ENCODE measurements around the gene ULK4. TPM values are rescaled to one million over a fixed set of nuclear protein-coding genes. Genes with fewer than 3 reads are reported as not detected.

ULK4 gene
- total and polyA plus RNA-seq, 2 of the 8 experiments (the other 6 are each of a cell fraction or from before 2014, with no cell fraction given) = 3.0 to 10.8 TPM

DNA sequence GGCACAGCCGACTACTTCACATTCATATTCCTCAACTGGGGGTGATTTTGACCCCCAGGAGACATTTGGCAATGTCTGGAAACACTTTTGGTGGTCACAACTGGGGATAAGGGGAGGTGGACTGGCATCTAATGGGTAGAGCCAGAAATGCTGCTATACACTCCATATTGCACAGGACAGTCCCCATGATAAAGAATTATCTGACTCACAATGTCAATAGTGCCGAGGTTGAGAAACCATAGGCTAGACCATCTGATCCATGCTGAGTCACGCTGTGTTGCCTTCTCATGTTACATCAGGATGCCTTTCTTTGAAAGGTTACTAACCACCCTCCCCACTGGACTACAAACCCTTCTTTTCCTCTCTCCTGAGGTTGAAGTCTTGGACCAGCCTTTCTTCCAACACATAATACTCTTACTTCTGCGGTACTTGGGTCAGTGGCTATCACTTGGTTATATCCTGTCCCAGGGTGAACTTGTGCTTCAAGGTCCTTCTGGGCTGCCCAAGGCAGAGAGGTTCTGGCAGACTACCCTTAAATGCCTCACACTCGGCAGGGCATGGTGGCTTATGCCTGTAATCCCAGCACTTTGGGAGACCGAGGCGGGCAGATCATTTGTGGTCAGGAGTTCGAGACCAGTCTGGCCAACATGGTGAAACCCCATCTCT is 693.8 kb downstream of the ULK4 start (continued):
- TF ChIP-seq, protein P1, sequence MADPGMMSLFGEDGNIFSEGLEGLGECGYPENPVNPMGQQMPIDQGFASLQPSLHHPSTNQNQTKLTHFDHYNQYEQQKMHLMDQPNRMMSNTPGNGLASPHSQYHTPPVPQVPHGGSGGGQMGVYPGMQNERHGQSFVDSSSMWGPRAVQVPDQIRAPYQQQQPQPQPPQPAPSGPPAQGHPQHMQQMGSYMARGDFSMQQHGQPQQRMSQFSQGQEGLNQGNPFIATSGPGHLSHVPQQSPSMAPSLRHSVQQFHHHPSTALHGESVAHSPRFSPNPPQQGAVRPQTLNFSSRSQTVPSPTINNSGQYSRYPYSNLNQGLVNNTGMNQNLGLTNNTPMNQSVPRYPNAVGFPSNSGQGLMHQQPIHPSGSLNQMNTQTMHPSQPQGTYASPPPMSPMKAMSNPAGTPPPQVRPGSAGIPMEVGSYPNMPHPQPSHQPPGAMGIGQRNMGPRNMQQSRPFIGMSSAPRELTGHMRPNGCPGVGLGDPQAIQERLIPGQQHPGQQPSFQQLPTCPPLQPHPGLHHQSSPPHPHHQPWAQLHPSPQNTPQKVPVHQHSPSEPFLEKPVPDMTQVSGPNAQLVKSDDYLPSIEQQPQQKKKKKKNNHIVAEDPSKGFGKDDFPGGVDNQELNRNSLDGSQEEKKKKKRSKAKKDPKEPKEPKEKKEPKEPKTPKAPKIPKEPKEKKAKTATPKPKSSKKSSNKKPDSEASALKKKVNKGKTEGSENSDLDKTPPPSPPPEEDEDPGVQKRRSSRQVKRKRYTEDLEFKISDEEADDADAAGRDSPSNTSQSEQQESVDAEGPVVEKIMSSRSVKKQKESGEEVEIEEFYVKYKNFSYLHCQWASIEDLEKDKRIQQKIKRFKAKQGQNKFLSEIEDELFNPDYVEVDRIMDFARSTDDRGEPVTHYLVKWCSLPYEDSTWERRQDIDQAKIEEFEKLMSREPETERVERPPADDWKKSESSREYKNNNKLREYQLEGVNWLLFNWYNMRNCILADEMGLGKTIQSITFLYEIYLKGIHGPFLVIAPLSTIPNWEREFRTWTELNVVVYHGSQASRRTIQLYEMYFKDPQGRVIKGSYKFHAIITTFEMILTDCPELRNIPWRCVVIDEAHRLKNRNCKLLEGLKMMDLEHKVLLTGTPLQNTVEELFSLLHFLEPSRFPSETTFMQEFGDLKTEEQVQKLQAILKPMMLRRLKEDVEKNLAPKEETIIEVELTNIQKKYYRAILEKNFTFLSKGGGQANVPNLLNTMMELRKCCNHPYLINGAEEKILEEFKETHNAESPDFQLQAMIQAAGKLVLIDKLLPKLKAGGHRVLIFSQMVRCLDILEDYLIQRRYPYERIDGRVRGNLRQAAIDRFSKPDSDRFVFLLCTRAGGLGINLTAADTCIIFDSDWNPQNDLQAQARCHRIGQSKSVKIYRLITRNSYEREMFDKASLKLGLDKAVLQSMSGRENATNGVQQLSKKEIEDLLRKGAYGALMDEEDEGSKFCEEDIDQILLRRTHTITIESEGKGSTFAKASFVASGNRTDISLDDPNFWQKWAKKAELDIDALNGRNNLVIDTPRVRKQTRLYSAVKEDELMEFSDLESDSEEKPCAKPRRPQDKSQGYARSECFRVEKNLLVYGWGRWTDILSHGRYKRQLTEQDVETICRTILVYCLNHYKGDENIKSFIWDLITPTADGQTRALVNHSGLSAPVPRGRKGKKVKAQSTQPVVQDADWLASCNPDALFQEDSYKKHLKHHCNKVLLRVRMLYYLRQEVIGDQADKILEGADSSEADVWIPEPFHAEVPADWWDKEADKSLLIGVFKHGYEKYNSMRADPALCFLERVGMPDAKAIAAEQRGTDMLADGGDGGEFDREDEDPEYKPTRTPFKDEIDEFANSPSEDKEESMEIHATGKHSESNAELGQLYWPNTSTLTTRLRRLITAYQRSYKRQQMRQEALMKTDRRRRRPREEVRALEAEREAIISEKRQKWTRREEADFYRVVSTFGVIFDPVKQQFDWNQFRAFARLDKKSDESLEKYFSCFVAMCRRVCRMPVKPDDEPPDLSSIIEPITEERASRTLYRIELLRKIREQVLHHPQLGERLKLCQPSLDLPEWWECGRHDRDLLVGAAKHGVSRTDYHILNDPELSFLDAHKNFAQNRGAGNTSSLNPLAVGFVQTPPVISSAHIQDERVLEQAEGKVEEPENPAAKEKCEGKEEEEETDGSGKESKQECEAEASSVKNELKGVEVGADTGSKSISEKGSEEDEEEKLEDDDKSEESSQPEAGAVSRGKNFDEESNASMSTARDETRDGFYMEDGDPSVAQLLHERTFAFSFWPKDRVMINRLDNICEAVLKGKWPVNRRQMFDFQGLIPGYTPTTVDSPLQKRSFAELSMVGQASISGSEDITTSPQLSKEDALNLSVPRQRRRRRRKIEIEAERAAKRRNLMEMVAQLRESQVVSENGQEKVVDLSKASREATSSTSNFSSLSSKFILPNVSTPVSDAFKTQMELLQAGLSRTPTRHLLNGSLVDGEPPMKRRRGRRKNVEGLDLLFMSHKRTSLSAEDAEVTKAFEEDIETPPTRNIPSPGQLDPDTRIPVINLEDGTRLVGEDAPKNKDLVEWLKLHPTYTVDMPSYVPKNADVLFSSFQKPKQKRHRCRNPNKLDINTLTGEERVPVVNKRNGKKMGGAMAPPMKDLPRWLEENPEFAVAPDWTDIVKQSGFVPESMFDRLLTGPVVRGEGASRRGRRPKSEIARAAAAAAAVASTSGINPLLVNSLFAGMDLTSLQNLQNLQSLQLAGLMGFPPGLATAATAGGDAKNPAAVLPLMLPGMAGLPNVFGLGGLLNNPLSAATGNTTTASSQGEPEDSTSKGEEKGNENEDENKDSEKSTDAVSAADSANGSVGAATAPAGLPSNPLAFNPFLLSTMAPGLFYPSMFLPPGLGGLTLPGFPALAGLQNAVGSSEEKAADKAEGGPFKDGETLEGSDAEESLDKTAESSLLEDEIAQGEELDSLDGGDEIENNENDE (IDR thresholded peaks at IDR 0.05; ENCODE audit: insufficient replicate concordance, low read length) = no peak
- TF ChIP-seq SUZ12 (IDR thresholded peaks at IDR 0.05; ENCODE audit: low read length) = no peak
- TF ChIP-seq SP4 (IDR thresholded peaks at IDR 0.05; ENCODE audit: low read length) = no peak

All from H1 (cell line).